ENCODE results near the gene FLAD1.
A peak's percentile ranks its signal among the peaks of the same experiment; 100 is the strongest.

- peak; percentile 29; the same call in 1 of the 2 replicates for TF ChIP-seq POLR2AphosphoS5 (IDR thresholded peaks at IDR 0.05; ENCODE audit: borderline replicate concordance, low read depth, low read length)
- no peak for TF ChIP-seq EZH2 (IDR thresholded peaks at IDR 0.05)
Observed at GRCh38 chr1:154993572-154994268, 10.6 kb downstream of the FLAD1 start, which contains the start of gene LENEP.

Measured in SK-N-MC (cell line).